Measurements from ENCODE around the gene MYCBP2.

Gene MYCBP2

GRCh38 chr13:77333594-77333993 is 6.7 kb upstream of the MYCBP2 start:
- ChIA-PET CTCF (interaction anchor here (1.1 to 1.3 kb wide), 2 partner anchors 12 to 24 kb away, joined by 3 read pairs; no protein-coding TSS in a partner anchor), POLR2A (interaction anchor here (1.3 kb wide), 1 partner anchor 16 kb away, joined by 3 read pairs; no protein-coding TSS in a partner anchor)
- DNase-seq (ENCODE audit: extremely low spot score) = no peak
- TF ChIP-seq CTCF (IDR thresholded peaks at IDR 0.05; ENCODE audit: control extremely low read depth, extremely low read depth, low read depth, missing control alignments) = no peak

GRCh38 chr13:77331421-77331820 is 4.5 kb upstream of the MYCBP2 start:
- ChIA-PET POLR2A (no interaction called here), CTCF (no interaction called here)
- no peak for TF ChIP-seq CTCF (IDR thresholded peaks at IDR 0.05; ENCODE audit: control extremely low read depth, extremely low read depth, low read depth, missing control alignments)
- no peak for DNase-seq (ENCODE audit: extremely low spot score)

GRCh38 chr13:77329911-77330584 is 3.2 kb upstream of the MYCBP2 start:
- CTCF ChIA-PET = interaction anchor here (0.8 to 2.2 kb wide), 11 partner anchors 10 to 235 kb away, joined by 3 to 13 read pairs (median 5); no protein-coding TSS in a partner anchor
- POLR2A ChIA-PET = no interaction called here
- no peak for TF ChIP-seq CTCF (IDR thresholded peaks at IDR 0.05; ENCODE audit: control extremely low read depth, extremely low read depth, low read depth, missing control alignments)

GRCh38 chr13:77329133-77329910 is 2.4 kb upstream of the MYCBP2 start:
- POLR2A ChIA-PET = interaction anchor here (0.6 kb wide), 1 partner anchor 142 kb away, joined by 4 read pairs; no protein-coding TSS in a partner anchor

More at GRCh38 chr13:77329911-77330584, 3.2 kb upstream of the MYCBP2 start:
- no peak for DNase-seq (ENCODE audit: extremely low spot score)

GRCh38 chr13:77328819-77329132 is 1.9 kb upstream of the MYCBP2 start:
- CTCF ChIA-PET = interaction anchor here (0.8 to 3.9 kb wide), 9 partner anchors 9 to 424 kb away, joined by 3 to 22 read pairs (median 5); no protein-coding TSS in a partner anchor
- TF ChIP-seq CTCF (IDR thresholded peaks at IDR 0.05; ENCODE audit: control extremely low read depth, extremely low read depth, low read depth, missing control alignments) = no peak
- no peak for DNase-seq (ENCODE audit: extremely low spot score)
- POLR2A ChIA-PET = interaction anchor here (0.6 kb wide), 1 partner anchor 142 kb away, joined by 4 read pairs; no protein-coding TSS in a partner anchor

More at GRCh38 chr13:77329133-77329910, 2.4 kb upstream of the MYCBP2 start:
- TF ChIP-seq CTCF (IDR thresholded peaks at IDR 0.05; ENCODE audit: control extremely low read depth, extremely low read depth, low read depth, missing control alignments) = no peak
- CTCF ChIA-PET = interaction anchor here (0.8 to 3.1 kb wide), 13 partner anchors 10 to 424 kb away, joined by 3 to 15 read pairs (median 5); no protein-coding TSS in a partner anchor
- peak; percentile 82 for DNase-seq (ENCODE audit: extremely low spot score)

GRCh38 chr13:77325371-77325980 is 1.4 kb downstream of the MYCBP2 start:
- POLR2A ChIA-PET = no interaction called here
- no peak for TF ChIP-seq CTCF (IDR thresholded peaks at IDR 0.05; ENCODE audit: control extremely low read depth, extremely low read depth, low read depth, missing control alignments)
- DNase-seq (ENCODE audit: extremely low spot score) = peak; percentile 31
- CTCF ChIA-PET = interaction anchor here (0.8 to 3.9 kb wide), 13 partner anchors 9 to 415 kb away, joined by 3 to 22 read pairs (median 3); no protein-coding TSS in a partner anchor
